ENCODE results near the gene CTXN1.

DNA sequence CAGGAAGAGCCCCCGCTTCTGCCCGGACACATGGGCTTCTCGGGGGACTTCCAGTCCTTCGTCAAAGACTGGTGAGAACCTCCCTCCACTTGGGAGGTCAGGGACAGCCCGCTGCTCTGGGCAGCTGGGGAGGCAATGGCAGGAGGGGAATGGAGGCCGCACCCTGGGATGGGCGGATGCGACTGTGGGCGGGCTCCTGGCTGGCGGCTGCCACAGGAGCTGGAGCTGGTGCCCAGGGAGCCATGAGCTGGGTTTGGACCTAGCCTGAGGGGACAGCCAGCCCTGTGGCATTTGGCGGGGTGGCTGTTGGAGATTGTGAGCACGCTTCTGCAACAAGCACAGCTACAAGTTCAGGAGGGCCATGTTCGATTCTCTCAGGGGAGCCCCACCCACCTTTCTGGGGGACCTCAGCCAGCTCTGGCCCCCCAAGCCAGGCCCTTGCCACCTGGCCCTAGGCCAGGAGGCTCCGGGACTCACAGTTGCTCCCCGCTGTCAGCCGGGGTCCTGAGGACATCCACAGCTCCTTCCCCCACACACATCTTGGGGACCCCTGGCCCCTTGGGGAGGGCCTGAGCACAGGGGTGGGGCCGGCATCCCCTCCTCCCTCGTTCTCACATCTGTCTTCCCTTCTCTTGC lies 14.3 kb downstream of the CTXN1 start:
- TF ChIP-seq, protein P1, sequence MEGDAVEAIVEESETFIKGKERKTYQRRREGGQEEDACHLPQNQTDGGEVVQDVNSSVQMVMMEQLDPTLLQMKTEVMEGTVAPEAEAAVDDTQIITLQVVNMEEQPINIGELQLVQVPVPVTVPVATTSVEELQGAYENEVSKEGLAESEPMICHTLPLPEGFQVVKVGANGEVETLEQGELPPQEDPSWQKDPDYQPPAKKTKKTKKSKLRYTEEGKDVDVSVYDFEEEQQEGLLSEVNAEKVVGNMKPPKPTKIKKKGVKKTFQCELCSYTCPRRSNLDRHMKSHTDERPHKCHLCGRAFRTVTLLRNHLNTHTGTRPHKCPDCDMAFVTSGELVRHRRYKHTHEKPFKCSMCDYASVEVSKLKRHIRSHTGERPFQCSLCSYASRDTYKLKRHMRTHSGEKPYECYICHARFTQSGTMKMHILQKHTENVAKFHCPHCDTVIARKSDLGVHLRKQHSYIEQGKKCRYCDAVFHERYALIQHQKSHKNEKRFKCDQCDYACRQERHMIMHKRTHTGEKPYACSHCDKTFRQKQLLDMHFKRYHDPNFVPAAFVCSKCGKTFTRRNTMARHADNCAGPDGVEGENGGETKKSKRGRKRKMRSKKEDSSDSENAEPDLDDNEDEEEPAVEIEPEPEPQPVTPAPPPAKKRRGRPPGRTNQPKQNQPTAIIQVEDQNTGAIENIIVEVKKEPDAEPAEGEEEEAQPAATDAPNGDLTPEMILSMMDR (conservative IDR thresholded peaks at IDR 0.05; ENCODE audit: low read length), result no peak
- no peak for TF ChIP-seq EZH2phosphoT487 (IDR thresholded peaks at IDR 0.05; ENCODE audit: borderline replicate concordance)

All from Loucy (cell line).